Keratinocyte (primary cell): Measurements from ENCODE around the gene PARVA. TPM values are rescaled to one million over a fixed set of nuclear protein-coding genes. Genes with fewer than 3 reads are reported as not detected.
A peak's percentile ranks its signal among the peaks of the same experiment; 100 is the strongest.

Experiments
- DNase-seq: peaks from one replicate; pipeline ENCODE4 v3.0.0-alpha.2; 2011; ENCODE audit warnings: low read depth, missing footprints, low spot score
- FAIRE-seq: peaks from 2 replicates; lab custom pipeline; 2011; peaks lifted over from hg19 to GRCh38; lab: Jason Lieb, UNC
- H2AFZ ChIP-seq: 2 replicates; pipeline ENCODE4 v1.6.0; 2012; ENCODE audit warnings: low read length, control low read depth, inconsistent platforms; ENCODE audit not compliant: control insufficient read depth
- H3K27ac ChIP-seq: 2 replicates; pipeline ENCODE4 v1.5.1; 2011; ENCODE audit warnings: low read length; ENCODE audit not compliant: control insufficient read depth, insufficient read depth
- H3K27me3 ChIP-seq: 3 replicates; pipeline ENCODE4 v1.6.0; 2011; ENCODE audit warnings: low read length; ENCODE audit not compliant: control insufficient read depth, insufficient read depth; ENCODE audit errors: extremely low read depth
- H3K36me3 ChIP-seq, 2 experiments: 2 replicates in 1 of 2; 3 replicates in 1 of 2; pipeline ENCODE4 v1.5.1; 2011; ENCODE audit warnings: low read length in 2 of 2, mild to moderate bottlenecking in 1 of 2; ENCODE audit not compliant: control insufficient read depth in 2 of 2, insufficient read depth in 2 of 2; ENCODE audit errors: extremely low read depth in 1 of 2
- H3K4me1 ChIP-seq: 3 replicates; pipeline ENCODE4 v1.5.1; 2011; ENCODE audit warnings: low read length; ENCODE audit not compliant: control insufficient read depth, insufficient read depth; ENCODE audit errors: extremely low read depth
- H3K4me2 ChIP-seq: 3 replicates; pipeline ENCODE4 v1.6.0; 2011; ENCODE audit warnings: low read depth, low read length; ENCODE audit not compliant: control insufficient read depth, insufficient read depth; ENCODE audit errors: extremely low read depth
- H3K4me3 ChIP-seq, 3 experiments: fragments of 200-600 bp in 1 of 3; sonication (generic) in 1 of 3; 2 replicates in 2 of 3; 3 replicates in 1 of 3; pipeline ENCODE4 v1.5.1; 2011 to 2016; ENCODE audit warnings: low read length in 3 of 3, mild to moderate bottlenecking in 3 of 3, control low read depth in 2 of 3, inconsistent platforms in 1 of 3, low read depth in 1 of 3, mixed read lengths in 1 of 3, mixed run types in 1 of 3, moderate library complexity in 1 of 3; ENCODE audit not compliant: control insufficient read depth in 2 of 3, insufficient read depth in 2 of 3; ENCODE audit errors: extremely low read depth in 1 of 3
- H3K79me2 ChIP-seq: 2 replicates; pipeline ENCODE4 v1.6.0; 2012; ENCODE audit warnings: low read length; ENCODE audit not compliant: control insufficient read depth, insufficient read depth
- H3K9ac ChIP-seq: 3 replicates; pipeline ENCODE4 v1.6.0; 2011; ENCODE audit warnings: low read length; ENCODE audit not compliant: control insufficient read depth, insufficient read depth; ENCODE audit errors: extremely low read depth
- H3K9me1 ChIP-seq: 3 replicates; pipeline ENCODE4 v1.6.0; 2011; ENCODE audit warnings: low read length; ENCODE audit not compliant: control insufficient read depth, insufficient read depth; ENCODE audit errors: extremely low read depth
- H3K9me3 ChIP-seq: 2 replicates; pipeline ENCODE4 v1.5.1; 2012; ENCODE audit warnings: low read depth, low read length; ENCODE audit not compliant: control insufficient read depth
- H4K20me1 ChIP-seq: 3 replicates; pipeline ENCODE4 v1.6.0; 2011; ENCODE audit warnings: low read length; ENCODE audit not compliant: control insufficient read depth, insufficient read depth; ENCODE audit errors: extremely low read depth
- CTCF ChIP-seq, 3 experiments: IDR thresholded peaks in 1 of 3; conservative IDR thresholded peaks in 1 of 3; optimal IDR thresholded peaks in 1 of 3; 2 replicates in 2 of 3; 3 replicates in 1 of 3; pipeline versions ENCODE3 to v1.5.1; 2011; ENCODE audit warnings: low read length in 3 of 3, mild to moderate bottlenecking in 3 of 3, moderate library complexity in 2 of 3, control low read depth in 1 of 3, inconsistent platforms in 1 of 3; ENCODE audit not compliant: insufficient read depth in 2 of 3; ENCODE audit errors: extremely low read depth in 1 of 3
- EZH2 ChIP-seq: IDR thresholded peaks from one replicate; pipeline ENCODE4 v1.6.1; 2012; ENCODE audit warnings: inconsistent platforms, mild to moderate bottlenecking, low read length, moderate library complexity
- dilution Hi-C: fragments of 300-500 bp; cut with MboI; formaldehyde crosslinking; loops from one replicate; pipeline ENCODE4 v1.7.0; 2020; ENCODE audit warnings: low sequenced_read_pairs; ENCODE audit not compliant: extremely low pct_ligation_motif_present
- polyA plus RNA-seq, 5 experiments: library from polyadenylated mRNA; depleted of rRNA in 3 of 5; stranded (reverse) in 3 of 5; stranded (forward) in 1 of 5; unstranded in 1 of 5; fragments of >200 nt; gene quantifications; 1 replicate in 1 of 5; 2 replicates in 3 of 5; 3 replicates in 1 of 5; pipeline versions ENCODE4 v1.2.1 to v1.2.3, GENCODE V29; 2011 to 2012; ENCODE audit warnings: missing spikeins in 2 of 5, low read depth in 1 of 5, low replicate concordance in 1 of 5

PARVA gene
- polyA plus RNA-seq, 1 donor (not counting 4 experiments of a cell fraction or from before 2014, with no cell fraction given): 28.9 TPM

- Histone ChIP-seq H3K36me3 (peaks cover 0 to 7% of the 10 kb centered on the region in 2 experiments), H3K9ac (peak overlapping the region; percentile 58), H4K20me1 (no peaks in the 10 kb centered on the region), H2AFZ (no peak overlapping the region), H3K4me3 (no peak overlapping the region), H3K9me1 (no peaks in the 10 kb centered on the region), H3K27me3 (no peaks in the 10 kb centered on the region), H3K4me1 (peaks cover 47% of the 10 kb centered on the region), H3K79me2 (peaks cover 36% of the 10 kb centered on the region), H3K4me2 (peak overlapping the region; percentile 5), H3K27ac (peak overlapping the region; percentile 81), H3K9me3 (no peaks in the 10 kb centered on the region)
- TF ChIP-seq EZH2: no peak
- DNase-seq (no peak), FAIRE-seq (peak; percentile 13)
- dilution Hi-C loops: no loop called here
Observed at GRCh38 chr11:12390687-12391110, 13.3 kb downstream of the PARVA start.

- Histone ChIP-seq H3K27ac (peak overlapping the region; percentile 72), H4K20me1 (no peaks in the 10 kb centered on the region), H3K9me3 (no peaks in the 10 kb centered on the region), H3K79me2 (peaks cover 28% of the 10 kb centered on the region), H3K27me3 (no peaks in the 10 kb centered on the region), H3K9me1 (no peaks in the 10 kb centered on the region), H3K9ac (no peak overlapping the region), H3K4me3 (no peak overlapping the region), H3K36me3 (peaks cover 0 to 4% of the 10 kb centered on the region in 2 experiments), H3K4me1 (peaks cover 49% of the 10 kb centered on the region), H3K4me2 (peak overlapping the region; percentile 4), H2AFZ (no peak overlapping the region)
- TF ChIP-seq EZH2: no peak
- TF ChIP-seq CTCF (optimal IDR thresholded peaks at IDR 0.05 in 1 of 3, IDR thresholded peaks at IDR 0.05 in 1 of 3, conservative IDR thresholded peaks at IDR 0.05 in 1 of 3; ENCODE audit: extremely low read depth in 1 of 3, insufficient read depth in 2 of 3, low read length in 3 of 3): no peak
- DNase-seq: peak; percentile 48
- FAIRE-seq: peak; percentile 51
- dilution Hi-C loops: no loop called here
Observed at GRCh38 chr11:12392672-12393071, 15.3 kb downstream of the PARVA start.

- Histone ChIP-seq H3K36me3 (peaks cover 0 to 4% of the 10 kb centered on the region in 2 experiments), H3K79me2 (peaks cover 27% of the 10 kb centered on the region), H2AFZ (no peak overlapping the region), H3K4me2 (no peak overlapping the region), H3K9ac (peak overlapping the region; percentile 26), H3K4me1 (peaks cover 56% of the 10 kb centered on the region), H3K9me3 (no peaks in the 10 kb centered on the region), H3K27me3 (no peaks in the 10 kb centered on the region), H3K4me3 (no peak overlapping the region), H3K9me1 (no peaks in the 10 kb centered on the region), H4K20me1 (no peaks in the 10 kb centered on the region), H3K27ac (peak overlapping the region; percentile 72)
- TF ChIP-seq CTCF (optimal IDR thresholded peaks at IDR 0.05 in 1 of 3, IDR thresholded peaks at IDR 0.05 in 1 of 3, conservative IDR thresholded peaks at IDR 0.05 in 1 of 3; ENCODE audit: extremely low read depth in 1 of 3, insufficient read depth in 2 of 3, low read length in 3 of 3): no peak
- FAIRE-seq (no peak), DNase-seq (no peak)
- dilution Hi-C loops: no loop called here
Observed at GRCh38 chr11:12393691-12394090, 16.3 kb downstream of the PARVA start.
